Mesenchymal stem cell (in vitro differentiated cells and primary cell): Measurements from ENCODE around the gene BTBD16. TPM values are rescaled to one million over a fixed set of nuclear protein-coding genes. Genes with fewer than 3 reads are reported as not detected.

Experiments used
- small RNA-seq: library from polyadenylated mRNA; stranded (forward); fragments of <200 nt; extraction: miRNeasy Mini kit (QIAGEN cat#:217004); gene quantifications from one replicate; pipeline ENCODE3, GENCODE V24; 2013; ENCODE audit warnings: low read depth

The BTBD16 gene

Small RNAs within 50 kb of the gene (small RNA-seq; reads per million reads assigned to genes)
- not detected for gene RNU6-728P
